Esophagus squamous epithelium (tissue), 4 donors: ENCODE measurements around the gene KLHDC10.

ENCODE experiments used
- CTCF ChIP-seq, 6 experiments: fragments of 450-650 bp in 4 of 6; fragments of 200-600 bp in 2 of 6; sonication (generic) in 2 of 6; IDR thresholded peaks; one replicate each; pipeline ENCODE4 v1.5.1; 2016 to 2019; ENCODE audit warnings: antibody characterized with exemption in 6 of 6, mild to moderate bottlenecking in 4 of 6, moderate library complexity in 4 of 6
- POLR2A ChIP-seq, 4 donors: fragments of 450-650 bp; IDR thresholded peaks; one replicate each; pipeline ENCODE4 v1.6.1; 2017; ENCODE audit warnings: antibody characterized with exemption in 4 of 4, mild to moderate bottlenecking in 4 of 4, moderate library complexity in 3 of 4

GRCh38 chr7:130114776-130115175, 44.4 kb downstream of the KLHDC10 start:
- TF ChIP-seq CTCF (IDR thresholded peaks at IDR 0.05) (no peak), POLR2A (IDR thresholded peaks at IDR 0.05) (no peak)
